A673 (cell line): Measurements from ENCODE around the gene CTNS.

ENCODE experiments used
- EZH2 ChIP-seq: fragments of 200-600 bp; sonication (generic); IDR thresholded peaks from 2 replicates; pipeline ENCODE4 v1.6.1; 2017; ENCODE audit warnings: borderline replicate concordance, low read depth, mild to moderate bottlenecking, mixed read lengths, antibody characterized with exemption, low read length; ENCODE audit not compliant: poor library complexity, severe bottlenecking
- TF ChIP-seq, protein P1 (sequence below): fragments of 300-800, 200-600 bp; sonication (generic); conservative IDR thresholded peaks from 2 replicates; pipeline ENCODE4 v1.5.1; 2017; ENCODE audit warnings: low read depth, mild to moderate bottlenecking, antibody characterized with exemption, low read length, moderate library complexity, mixed read lengths

DNA sequence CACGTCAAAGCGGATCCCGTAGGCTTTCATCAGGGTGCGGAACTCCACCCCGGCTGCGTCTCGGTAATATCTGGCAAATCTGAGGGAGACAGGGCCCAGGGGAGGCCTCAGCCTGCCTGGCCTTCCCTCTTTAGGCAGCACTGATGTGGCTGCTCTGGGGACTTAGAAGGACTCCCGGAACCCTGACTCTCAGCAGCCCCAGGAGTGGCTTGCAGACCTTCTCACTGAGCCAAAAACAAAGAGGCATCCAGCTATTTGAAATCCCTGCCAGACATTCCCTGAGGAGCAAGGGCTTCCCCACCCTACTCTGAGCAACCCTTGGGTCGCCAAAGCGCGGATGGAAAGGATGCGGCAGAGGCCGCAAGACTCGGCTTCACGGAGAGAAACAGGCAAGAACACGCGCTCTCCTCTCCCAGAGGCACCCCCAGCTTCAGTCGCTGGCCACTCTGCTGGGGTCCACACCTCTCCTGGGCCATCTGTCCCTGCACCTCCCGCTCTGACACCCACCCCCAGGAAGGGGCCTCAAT, 51.5 kb downstream of the CTNS start:
- TF ChIP-seq, protein P1, sequence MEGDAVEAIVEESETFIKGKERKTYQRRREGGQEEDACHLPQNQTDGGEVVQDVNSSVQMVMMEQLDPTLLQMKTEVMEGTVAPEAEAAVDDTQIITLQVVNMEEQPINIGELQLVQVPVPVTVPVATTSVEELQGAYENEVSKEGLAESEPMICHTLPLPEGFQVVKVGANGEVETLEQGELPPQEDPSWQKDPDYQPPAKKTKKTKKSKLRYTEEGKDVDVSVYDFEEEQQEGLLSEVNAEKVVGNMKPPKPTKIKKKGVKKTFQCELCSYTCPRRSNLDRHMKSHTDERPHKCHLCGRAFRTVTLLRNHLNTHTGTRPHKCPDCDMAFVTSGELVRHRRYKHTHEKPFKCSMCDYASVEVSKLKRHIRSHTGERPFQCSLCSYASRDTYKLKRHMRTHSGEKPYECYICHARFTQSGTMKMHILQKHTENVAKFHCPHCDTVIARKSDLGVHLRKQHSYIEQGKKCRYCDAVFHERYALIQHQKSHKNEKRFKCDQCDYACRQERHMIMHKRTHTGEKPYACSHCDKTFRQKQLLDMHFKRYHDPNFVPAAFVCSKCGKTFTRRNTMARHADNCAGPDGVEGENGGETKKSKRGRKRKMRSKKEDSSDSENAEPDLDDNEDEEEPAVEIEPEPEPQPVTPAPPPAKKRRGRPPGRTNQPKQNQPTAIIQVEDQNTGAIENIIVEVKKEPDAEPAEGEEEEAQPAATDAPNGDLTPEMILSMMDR, result no peak
- TF ChIP-seq EZH2, result no peak
